ENCODE data around the gene ZNF783. TPM values are rescaled to one million over a fixed set of nuclear protein-coding genes. Genes with fewer than 3 reads are reported as not detected.

The ZNF783 gene
- total RNA-seq, 2 experiments from 2014 or later: 14.4 to 15.8 TPM

DNA sequence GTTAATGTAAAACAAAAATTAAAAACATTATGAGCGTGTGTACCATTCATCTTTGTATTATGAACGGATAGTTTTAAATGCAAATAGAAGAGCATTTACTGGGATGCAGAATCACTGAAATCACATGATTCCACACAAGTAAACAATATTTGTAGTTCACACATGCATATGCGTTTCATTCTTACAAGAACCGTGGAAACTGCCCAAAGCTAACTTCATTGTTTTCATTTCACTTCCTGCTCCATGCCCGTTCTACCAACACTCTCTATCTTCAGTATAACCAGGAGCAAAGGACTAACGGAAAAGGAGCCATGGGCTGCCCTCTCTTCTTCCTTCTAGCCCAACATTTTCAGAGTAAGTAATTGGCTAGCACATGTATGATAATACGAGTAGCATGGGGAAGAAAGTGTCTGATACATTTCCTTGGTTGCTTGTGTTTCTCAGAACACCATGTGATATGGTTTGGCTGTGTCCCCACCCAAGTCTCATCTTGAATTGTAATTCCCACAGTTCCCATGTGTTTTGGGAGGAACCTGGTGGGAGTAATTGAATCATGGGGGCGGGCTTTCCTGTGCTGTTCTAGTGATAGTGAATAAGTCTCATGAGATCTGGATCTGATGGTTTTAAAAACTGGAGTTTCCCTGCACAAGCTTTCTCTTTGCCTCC lies 38.8 kb downstream of the ZNF783 start:
- Mint-ChIP-seq H3K27me3 (no peaks in the 10 kb centered on the region), H3K4me3 (no peak overlapping the region), H3K9me3 (no peaks in the 10 kb centered on the region), H3K36me3 (ENCODE audit: low read depth) (peaks cover 3% of the 10 kb centered on the region), H3K27ac (no peak overlapping the region), H3K4me1 (no peaks in the 10 kb centered on the region)
- POLR2A ChIA-PET: no interaction called here
- DNase-seq: no peak
- CTCF ChIA-PET: no interaction called here

DNA sequence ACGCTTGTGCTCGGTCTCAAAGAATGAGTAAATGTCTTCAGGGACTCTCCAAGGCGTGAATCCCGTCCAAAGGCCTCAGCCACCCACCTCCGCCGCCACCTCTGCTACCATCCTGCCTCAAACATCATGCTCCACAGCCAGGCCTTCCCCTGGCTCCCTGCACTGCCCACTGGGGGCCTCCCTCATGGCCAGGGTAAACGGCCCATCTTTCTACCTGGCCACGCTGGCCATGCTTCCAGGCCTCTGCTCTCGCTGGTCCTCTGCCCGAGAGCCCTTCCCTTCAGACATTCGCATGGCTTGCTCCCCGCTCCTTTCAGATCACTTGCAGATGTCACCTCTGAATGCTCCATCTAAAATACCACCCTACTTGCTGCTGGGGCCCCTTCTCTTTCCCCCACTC lies 40.2 kb downstream of the ZNF783 start:
- Mint-ChIP-seq H3K27ac (no peak overlapping the region), H3K9me3 (no peaks in the 10 kb centered on the region), H3K27me3 (no peaks in the 10 kb centered on the region), H3K4me1 (no peaks in the 10 kb centered on the region), H3K36me3 (ENCODE audit: low read depth) (no peaks in the 10 kb centered on the region), H3K4me3 (no peak overlapping the region)
- no peak for DNase-seq
- ChIA-PET CTCF (no interaction called here), POLR2A (no interaction called here)

- Mint-ChIP-seq H3K36me3 (ENCODE audit: low read depth) (no peaks in the 10 kb centered on the region), H3K4me3 (no peak overlapping the region), H3K4me1 (no peaks in the 10 kb centered on the region), H3K27me3 (no peaks in the 10 kb centered on the region), H3K27ac (no peak overlapping the region), H3K9me3 (no peaks in the 10 kb centered on the region)
- no peak for DNase-seq
- ChIA-PET POLR2A (no interaction called here), CTCF (no interaction called here)
Measured at GRCh38 chr7:149302865-149303264, 40.9 kb downstream of the ZNF783 start.

GRCh38 chr7:149304006-149304405 lies 42.0 kb downstream of the ZNF783 start:
- Mint-ChIP-seq H3K4me3 (no peak overlapping the region), H3K27me3 (no peaks in the 10 kb centered on the region), H3K9me3 (no peaks in the 10 kb centered on the region), H3K4me1 (no peaks in the 10 kb centered on the region), H3K27ac (no peak overlapping the region), H3K36me3 (ENCODE audit: low read depth) (no peaks in the 10 kb centered on the region)
- ChIA-PET CTCF (no interaction called here), POLR2A (no interaction called here)
- no peak for DNase-seq

DNA sequence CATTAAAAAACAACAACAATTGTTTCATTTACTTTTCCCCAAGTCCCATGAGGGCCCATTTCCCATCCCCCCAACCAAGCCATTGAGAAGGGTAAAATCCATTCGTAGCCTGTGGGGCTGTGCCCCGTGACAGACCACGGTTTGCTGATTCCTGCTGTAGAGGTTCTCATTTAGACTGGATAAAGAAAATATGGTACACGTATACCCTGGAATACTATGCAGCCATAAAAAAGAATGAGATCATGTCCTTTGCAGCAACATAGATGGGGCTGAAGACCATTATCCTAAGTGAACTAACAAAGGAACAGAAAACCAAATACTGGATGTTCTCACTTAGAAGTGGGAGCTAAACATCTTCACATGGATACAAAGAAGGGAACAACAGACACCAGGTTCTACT lies 44.9 kb downstream of the ZNF783 start:
- ChIA-PET POLR2A (no interaction called here), CTCF (no interaction called here)
- H3K27me3 Mint-ChIP-seq: no peaks in the 10 kb centered on the region
- no peak overlapping the region for H3K4me3 Mint-ChIP-seq
- H3K27ac Mint-ChIP-seq: no peak overlapping the region
- peaks cover 7% of the 10 kb centered on the region for H3K9me3 Mint-ChIP-seq
- DNase-seq: no peak
- H3K4me1 Mint-ChIP-seq: no peaks in the 10 kb centered on the region
- no peaks in the 10 kb centered on the region for H3K36me3 Mint-ChIP-seq (ENCODE audit: low read depth)

DNA sequence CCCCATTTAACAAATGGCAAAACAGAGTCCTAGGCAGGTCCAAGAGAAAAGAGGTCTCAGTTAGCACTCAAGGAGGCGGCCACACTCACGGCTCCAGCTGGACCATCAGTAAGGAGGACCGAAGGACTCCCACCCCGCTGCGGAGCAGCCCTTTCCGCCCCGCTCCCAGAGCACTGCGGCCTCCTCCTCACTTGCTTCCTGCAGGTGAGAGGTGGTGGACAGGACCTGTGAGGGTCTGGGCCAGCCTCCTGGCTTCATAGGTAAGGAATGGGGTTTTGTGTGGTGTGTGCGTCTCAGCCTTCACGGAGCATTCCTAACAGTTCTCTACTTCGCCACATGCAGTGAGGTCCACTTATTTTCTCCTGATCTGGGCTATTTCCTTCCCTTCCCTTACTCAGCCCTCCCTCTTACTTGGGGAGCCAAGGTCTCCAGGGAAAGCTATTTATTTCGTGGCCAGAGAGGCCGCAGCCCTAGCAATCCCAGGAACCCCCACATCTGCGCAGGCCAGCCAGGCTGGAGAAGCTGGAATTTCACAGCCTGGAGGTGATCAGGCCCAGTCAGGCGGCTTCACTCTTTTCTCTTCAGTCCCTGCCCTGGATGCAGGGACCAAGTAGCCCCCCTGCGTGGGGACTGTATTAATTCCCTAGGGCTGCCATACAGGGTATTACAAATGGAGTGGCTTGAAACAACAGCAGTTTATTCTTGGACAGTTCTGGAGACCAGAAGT lies 45.9 kb downstream of the ZNF783 start:
- no peak for DNase-seq
- H3K4me3 Mint-ChIP-seq: no peak overlapping the region
- peaks cover 7% of the 10 kb centered on the region for H3K9me3 Mint-ChIP-seq
- no peaks in the 10 kb centered on the region for H3K4me1 Mint-ChIP-seq
- no peaks in the 10 kb centered on the region for H3K27me3 Mint-ChIP-seq
- CTCF ChIA-PET: interaction anchor here (0.7 kb wide), 1 partner anchor 17 kb away, joined by 3 read pairs; no protein-coding TSS in a partner anchor
- H3K36me3 Mint-ChIP-seq (ENCODE audit: low read depth): no peaks in the 10 kb centered on the region
- H3K27ac Mint-ChIP-seq: no peak overlapping the region
- POLR2A ChIA-PET: no interaction called here

DNA sequence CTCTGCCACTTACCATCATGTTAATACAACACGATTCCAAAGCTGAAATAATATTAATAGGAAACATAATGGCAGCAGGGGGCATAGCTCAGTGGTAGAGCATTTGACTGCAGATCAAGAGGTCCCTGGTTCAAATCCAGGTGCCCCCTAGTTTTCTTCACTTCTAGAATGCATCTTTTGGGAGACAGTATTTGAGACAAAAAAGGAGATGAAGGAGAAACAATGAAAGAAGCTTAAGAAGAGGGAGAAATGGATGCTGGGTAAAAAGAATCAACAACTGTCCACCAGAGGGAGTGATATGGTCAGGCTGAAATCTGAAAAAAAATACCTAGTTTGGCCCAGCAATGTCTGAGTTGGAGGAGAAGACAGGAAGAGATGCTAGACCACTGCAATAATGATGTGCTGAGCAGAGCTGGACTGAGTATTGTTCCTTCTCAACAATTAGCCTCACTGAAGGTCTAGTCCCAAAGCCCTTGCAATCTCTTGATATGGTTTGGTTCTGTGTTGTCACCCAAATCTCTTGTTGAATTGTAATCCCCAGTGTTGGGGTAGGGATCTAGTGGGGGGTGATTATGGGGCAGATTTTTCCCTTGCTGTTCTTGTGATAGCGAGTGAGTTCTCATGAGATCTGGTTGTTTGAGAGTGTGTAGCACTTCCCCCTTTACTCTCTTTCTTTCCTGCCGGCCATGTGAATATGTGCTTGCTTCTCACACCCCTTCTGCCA lies 48.3 kb downstream of the ZNF783 start:
- H3K9me3 Mint-ChIP-seq: peaks cover 7% of the 10 kb centered on the region
- H3K36me3 Mint-ChIP-seq (ENCODE audit: low read depth): no peaks in the 10 kb centered on the region
- no peak for DNase-seq
- ChIA-PET POLR2A (interaction anchor here (1.0 to 1.5 kb wide), 3 partner anchors 12 to 48 kb away, joined by 3 to 6 read pairs (median 3); partner anchors contain the start of gene ZNF783), CTCF (interaction anchor here (0.8 to 1.5 kb wide), 6 partner anchors 19 to 314 kb away, joined by 3 to 6 read pairs (median 4); partner anchors contain the start of gene ZNF783)
- H3K27ac Mint-ChIP-seq: no peak overlapping the region
- H3K4me3 Mint-ChIP-seq: no peak overlapping the region
- no peaks in the 10 kb centered on the region for H3K4me1 Mint-ChIP-seq
- peaks cover 11% of the 10 kb centered on the region for H3K27me3 Mint-ChIP-seq

GRCh38 chr7:149310990-149311573 lies 49.1 kb downstream of the ZNF783 start:
- DNase-seq: no peak
- H3K4me1 Mint-ChIP-seq: no peaks in the 10 kb centered on the region
- no peak overlapping the region for H3K27ac Mint-ChIP-seq
- H3K27me3 Mint-ChIP-seq: peaks cover 16% of the 10 kb centered on the region
- peaks cover 7% of the 10 kb centered on the region for H3K9me3 Mint-ChIP-seq
- ChIA-PET CTCF (interaction anchor here (1.5 kb wide), 1 partner anchor 26 kb away, joined by 6 read pairs; no protein-coding TSS in a partner anchor), POLR2A (interaction anchor here (1.5 kb wide), 1 partner anchor 11 kb away, joined by 6 read pairs; no protein-coding TSS in a partner anchor)
- no peak overlapping the region for H3K4me3 Mint-ChIP-seq
- H3K36me3 Mint-ChIP-seq (ENCODE audit: low read depth): no peaks in the 10 kb centered on the region

- H3K36me3 Mint-ChIP-seq (ENCODE audit: low read depth): no peaks in the 10 kb centered on the region
- CTCF ChIA-PET: no interaction called here
- no peaks in the 10 kb centered on the region for H3K4me1 Mint-ChIP-seq
- H3K27me3 Mint-ChIP-seq: peaks cover 19% of the 10 kb centered on the region
- POLR2A ChIA-PET: no interaction called here
- H3K4me3 Mint-ChIP-seq: no peak overlapping the region
- peaks cover 7% of the 10 kb centered on the region for H3K9me3 Mint-ChIP-seq
- no peak overlapping the region for H3K27ac Mint-ChIP-seq
- DNase-seq: no peak
Measured at GRCh38 chr7:149313981-149314380, 52.0 kb downstream of the ZNF783 start.

DNA sequence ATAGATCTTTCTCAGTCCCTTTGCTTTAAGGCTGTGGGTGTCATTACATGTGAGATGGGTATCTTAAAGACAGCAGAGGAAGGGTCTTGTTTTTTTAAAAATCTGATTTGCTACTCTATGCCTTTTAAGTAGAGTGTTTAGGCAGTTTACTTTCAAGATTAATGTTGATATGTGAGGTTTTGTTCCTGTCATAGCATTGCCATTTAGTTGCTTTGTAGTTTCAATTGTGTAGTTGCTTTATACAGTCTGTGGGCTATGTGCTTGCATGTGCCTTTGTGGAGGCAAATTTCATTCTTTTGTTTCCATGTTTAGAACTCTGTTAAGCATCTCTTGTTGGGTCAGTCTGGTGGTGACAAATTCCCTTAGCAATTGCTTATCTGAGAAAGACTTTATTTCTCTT lies 54.6 kb downstream of the ZNF783 start:
- ChIA-PET POLR2A (no interaction called here), CTCF (no interaction called here)
- Mint-ChIP-seq H3K4me3 (no peak overlapping the region), H3K9me3 (no peaks in the 10 kb centered on the region), H3K4me1 (peaks cover 8% of the 10 kb centered on the region), H3K36me3 (ENCODE audit: low read depth) (peaks cover 2% of the 10 kb centered on the region), H3K27me3 (peaks cover 19% of the 10 kb centered on the region), H3K27ac (no peak overlapping the region)
- no peak for DNase-seq

GRCh38 chr7:149317496-149317895 lies 55.5 kb downstream of the ZNF783 start:
- ChIA-PET CTCF (interaction anchor here (0.7 to 1.2 kb wide), 2 partner anchors 45 to 147 kb away, joined by 5 read pairs; no protein-coding TSS in a partner anchor), POLR2A (interaction anchor here (0.6 kb wide), 1 partner anchor 49 kb away, joined by 3 read pairs; no protein-coding TSS in a partner anchor)
- H3K4me1 Mint-ChIP-seq: peaks cover 17% of the 10 kb centered on the region
- H3K27me3 Mint-ChIP-seq: peaks cover 19% of the 10 kb centered on the region
- H3K9me3 Mint-ChIP-seq: no peaks in the 10 kb centered on the region
- no peak overlapping the region for H3K27ac Mint-ChIP-seq
- H3K36me3 Mint-ChIP-seq (ENCODE audit: low read depth): peaks cover 10% of the 10 kb centered on the region
- no peak overlapping the region for H3K4me3 Mint-ChIP-seq
- DNase-seq: no peak

DNA sequence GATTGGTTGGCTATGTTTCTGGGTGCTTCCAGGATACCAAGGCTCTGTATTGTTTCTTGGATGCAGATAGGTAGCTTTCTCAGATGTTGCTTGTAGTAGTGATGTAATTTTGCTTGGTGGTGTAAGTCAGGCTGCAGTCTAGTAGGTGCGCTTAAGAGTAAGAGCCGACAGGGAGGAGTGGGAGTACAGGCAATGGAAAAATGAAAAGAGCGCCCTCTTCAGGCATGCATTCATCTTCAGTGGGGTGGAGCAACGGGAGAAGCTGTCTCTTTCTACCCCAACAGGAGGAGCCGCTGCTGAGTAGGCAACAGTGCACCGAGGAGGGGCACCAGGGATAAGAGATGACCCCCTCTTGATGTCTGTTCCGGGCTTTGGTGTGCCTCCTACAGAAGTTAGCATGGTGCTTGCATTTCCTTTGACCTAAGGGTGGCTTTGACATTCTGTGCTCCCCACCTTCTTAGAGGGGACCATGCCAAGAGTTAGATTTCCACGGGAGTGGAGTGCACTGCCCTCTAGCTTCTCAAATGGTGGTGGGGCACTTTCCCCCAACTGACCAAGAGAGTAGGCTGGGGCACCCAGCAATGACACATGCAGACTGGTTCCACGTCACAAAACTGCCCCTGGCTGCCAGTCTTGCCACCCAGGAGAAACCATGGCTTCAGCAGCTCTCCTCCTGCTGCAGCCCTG lies 56.1 kb downstream of the ZNF783 start:
- no peaks in the 10 kb centered on the region for H3K9me3 Mint-ChIP-seq
- no peak overlapping the region for H3K27ac Mint-ChIP-seq
- ChIA-PET CTCF (interaction anchor here (0.7 to 1.2 kb wide), 2 partner anchors 44 to 148 kb away, joined by 5 read pairs; no protein-coding TSS in a partner anchor), POLR2A (no interaction called here)
- H3K27me3 Mint-ChIP-seq: peaks cover 19% of the 10 kb centered on the region
- H3K36me3 Mint-ChIP-seq (ENCODE audit: low read depth): peaks cover 10% of the 10 kb centered on the region
- DNase-seq: no peak
- H3K4me3 Mint-ChIP-seq: no peak overlapping the region
- peaks cover 19% of the 10 kb centered on the region for H3K4me1 Mint-ChIP-seq

All from activated CD4-positive, alpha-beta memory T cell treated with anti-CD3 and anti-CD28 coated beads, Interleukin-2, amount 10 ng/mL, durations not matched to agents 7 days and 5 days (primary cell).